ENCODE results near the gene SGCA. TPM values are rescaled to one million over a fixed set of nuclear protein-coding genes. Genes with fewer than 3 reads are reported as not detected.
A peak's percentile ranks its signal among the peaks of the same experiment; 100 is the strongest.

Gene SGCA
- total and polyA plus RNA-seq, 2 of the 8 experiments (the other 6 are each of a cell fraction or from before 2014, with no cell fraction given): 0.12 TPM; not detected in 1

- peaks cover 0 to 11% (median 2%) of the 10 kb centered on the region in 4 experiments; a peak in 4 of 7 replicates for H3K27me3 ChIP-seq (replicated peaks in 1 of 4; ENCODE audit: control insufficient read depth in 3 of 4, extremely low read depth in 1 of 4, insufficient read depth in 3 of 4, low read length in 3 of 4)
- H2AFZ ChIP-seq (ENCODE audit: low read length): no peak overlapping the region
- H3K79me2 ChIP-seq (ENCODE audit: control insufficient read depth in 1 of 2, insufficient read depth in 2 of 2, low read length in 2 of 2): no peaks in the 10 kb centered on the region
- no peak overlapping the region for H3K14ac ChIP-seq (ENCODE audit: insufficient read length)
- H2BK5ac ChIP-seq (ENCODE audit: low read depth, low read length): peak overlapping the region; percentile 39; the same call in 1 of the 2 replicates
- no peak overlapping the region for H2BK20ac ChIP-seq (ENCODE audit: low read length)
- 73% methylated on average over 16 of the region's 16 CpGs; no CpG with 5 or more reads in 1 of the 2 experiments for WGBS, 2 experiments (ENCODE audit: extremely low coverage in 1 of 2, insufficient coverage in 1 of 2, insufficient read length in 1 of 2, insufficient replicate concordance in 2 of 2, low coverage in 1 of 2, low lambda C conversion rate in 2 of 2, missing lambda C conversion rate in 1 of 2)
- no peak overlapping the region for H2AK5ac ChIP-seq (ENCODE audit: low read depth, low read length)
- H3K18ac ChIP-seq (ENCODE audit: extremely low read depth, low read length): no peak overlapping the region
- ChIA-PET CTCF (ENCODE audit: partially characterized antibody) (interaction anchor here (1.2 to 21.6 kb wide), 7 partner anchors 11 to 40 kb away, joined by 3 to 299 read pairs (median 7); partner anchors contain the start of genes PDK2 and PPP1R9B), POLR2A (ENCODE audit: partially characterized antibody) (interaction anchor here (0.6 kb wide), 1 partner anchor 23 kb away, joined by 3 read pairs; no protein-coding TSS in a partner anchor)
- no peaks in the 10 kb centered on the region for H3K9me3 ChIP-seq (ENCODE audit: insufficient read depth in 2 of 2, low read depth in 1 of 2, low read length in 1 of 2)
- no peak overlapping the region for H4K5ac ChIP-seq (ENCODE audit: insufficient read length, low read depth, low read length)
- H4K91ac ChIP-seq (replicated peaks; ENCODE audit: insufficient read length, low read length): no peak overlapping the region
- H3K9ac ChIP-seq (replicated peaks in 1 of 4; ENCODE audit: extremely low read depth in 1 of 4, low read depth in 3 of 4, low read length in 3 of 4): no peak overlapping the region
- peaks cover 11% of the 10 kb centered on the region; the same call in 1 of the 2 replicates for H3K23me2 ChIP-seq (ENCODE audit: low read depth, low read length)
- no peak overlapping the region for H3K4ac ChIP-seq (replicated peaks; ENCODE audit: insufficient read length, low read depth, low read length)
- H3K23ac ChIP-seq (ENCODE audit: insufficient read length): no peak overlapping the region
- H4K20me1 ChIP-seq (replicated peaks in 1 of 2; ENCODE audit: control insufficient read depth in 1 of 2, insufficient read depth in 2 of 2, low read length in 2 of 2): peaks cover 0 to 3% of the 10 kb centered on the region in 2 experiments
- FAIRE-seq (no peak), DNase-seq (ENCODE audit: low read depth in 1 of 2, low spot score in 2 of 2) (no peak)
- 0 out of 2 replicates have a peak overlapping the region, but pooled peaks have one; percentile 46 for H2BK15ac ChIP-seq (ENCODE audit: low read length)
- H2BK12ac ChIP-seq (ENCODE audit: low read depth, low read length): 0 out of 2 replicates have a peak overlapping the region, but pooled peaks have one; percentile 39
- no peaks in the 10 kb centered on the region for H3K79me1 ChIP-seq (ENCODE audit: low read depth, low read length)
- H4K8ac ChIP-seq (ENCODE audit: extremely low read depth, insufficient read depth, low read length): no peak overlapping the region
- peaks cover 3 to 13% (median 12%) of the 10 kb centered on the region in 4 experiments; a peak in 5 of 8 replicates for H3K36me3 ChIP-seq (ENCODE audit: control insufficient read depth in 2 of 4, insufficient read depth in 4 of 4, low read length in 3 of 4)
- H3K4me1 ChIP-seq (replicated peaks in 1 of 4; ENCODE audit: control insufficient read depth in 3 of 4, insufficient read depth in 4 of 4, low read length in 3 of 4): peaks cover 8 to 30% (median 22%) of the 10 kb centered on the region in 4 experiments
- no peak overlapping the region for H3K56ac ChIP-seq (replicated peaks; ENCODE audit: insufficient read length, low read depth, low read length)
- H2BK120ac ChIP-seq (replicated peaks; ENCODE audit: low read depth, low read length): no peak overlapping the region
- H3K4me2 ChIP-seq (ENCODE audit: insufficient read depth in 1 of 2, low read depth in 2 of 2, low read length in 2 of 2): peak overlapping the region in 1 of 2 experiments; percentile 47; a peak in 1 of 4 replicates
- no peak overlapping the region for H3K4me3 ChIP-seq (ENCODE audit: extremely low read depth in 1 of 4, insufficient read depth in 2 of 4, low read depth in 3 of 4, low read length in 4 of 4)
- H3K27ac ChIP-seq (ENCODE audit: low read depth, low read length): no peak overlapping the region
- no peak for TF ChIP-seq SIX5 (IDR thresholded peaks at IDR 0.05; ENCODE audit: low read depth, low read length)
- TF ChIP-seq ATF2 (IDR thresholded peaks at IDR 0.05; ENCODE audit: low read length): no peak
Measured at GRCh38 chr17:50134206-50135110, 31.3 kb upstream of the SGCA start.
